HEK293 (cell line): Measurements from ENCODE around the gene LYSMD3.
A peak's percentile ranks its signal among the peaks of the same experiment; 100 is the strongest.

Experiments used
- ATF2 ChIP-seq: fragments of 450-650 bp; formaldehyde crosslinking; IDR thresholded peaks from 2 replicates; pipeline ENCODE4 v1.5.1; 2016; ENCODE audit warnings: missing biosample characterization, missing genetic modification characterization, low read depth
- GLI4 ChIP-seq: fragments of 450-650 bp; formaldehyde crosslinking; IDR thresholded peaks from 2 replicates; pipeline ENCODE4 v1.5.1; 2016; ENCODE audit warnings: missing biosample characterization, missing genetic modification characterization
- HOXA7 ChIP-seq: sonication (generic); formaldehyde crosslinking; IDR thresholded peaks from 2 replicates; pipeline ENCODE4 v1.8.1; 2022; ENCODE audit warnings: missing genetic modification reagents, borderline replicate concordance
- REPIN1 ChIP-seq: fragments of 450-650 bp; formaldehyde crosslinking; IDR thresholded peaks from 2 replicates; pipeline ENCODE4 v1.5.1; 2017; ENCODE audit warnings: missing biosample characterization, missing genetic modification characterization, low read depth
- YY2 ChIP-seq: fragments of 450-650 bp; formaldehyde crosslinking; IDR thresholded peaks from 2 replicates; pipeline ENCODE4 v1.5.1; 2016; ENCODE audit warnings: missing biosample characterization, missing genetic modification characterization
- ZBTB17 ChIP-seq: fragments of 450-650 bp; formaldehyde crosslinking; IDR thresholded peaks from 2 replicates; pipeline ENCODE4 v1.5.1; 2016; ENCODE audit warnings: missing biosample characterization, missing genetic modification characterization
- ZBTB8A ChIP-seq: fragments of 450-650 bp; formaldehyde crosslinking; IDR thresholded peaks from 2 replicates; pipeline ENCODE4 v1.5.1; 2016; ENCODE audit warnings: missing biosample characterization, missing genetic modification characterization
- ZFP69B ChIP-seq: fragments of 450-650 bp; formaldehyde crosslinking; IDR thresholded peaks from 2 replicates; pipeline ENCODE4 v1.5.1; 2016; ENCODE audit warnings: missing biosample characterization, missing genetic modification characterization
- ZNF175 ChIP-seq: fragments of 450-650 bp; formaldehyde crosslinking; IDR thresholded peaks from 2 replicates; pipeline ENCODE4 v1.5.1; 2016; ENCODE audit warnings: missing biosample characterization, missing genetic modification characterization
- ZNF184 ChIP-seq: fragments of 450-650 bp; IDR thresholded peaks from 2 replicates; pipeline ENCODE4 v1.5.1; 2018; ENCODE audit warnings: missing biosample characterization, mild to moderate bottlenecking, missing genetic modification characterization
- ZNF2 ChIP-seq: fragments of 450-650 bp; formaldehyde crosslinking; IDR thresholded peaks from 2 replicates; pipeline ENCODE4 v1.5.1; 2016; ENCODE audit warnings: missing biosample characterization, missing genetic modification characterization
- ZNF248 ChIP-seq: fragments of 450-650 bp; formaldehyde crosslinking; IDR thresholded peaks from 2 replicates; pipeline ENCODE4 v1.5.1; 2017; ENCODE audit warnings: missing biosample characterization, missing genetic modification characterization
- ZNF292 ChIP-seq: fragments of 450-650 bp; formaldehyde crosslinking; IDR thresholded peaks from 2 replicates; pipeline ENCODE4 v1.5.1; 2016; ENCODE audit warnings: low read depth, missing biosample characterization, missing genetic modification characterization, borderline replicate concordance
- ZNF366 ChIP-seq: fragments of 450-650 bp; formaldehyde crosslinking; conservative IDR thresholded peaks from 2 replicates; pipeline ENCODE4 v1.5.1; 2016; ENCODE audit warnings: missing biosample characterization, missing genetic modification characterization
- ZNF514 ChIP-seq: fragments of 450-650 bp; formaldehyde crosslinking; IDR thresholded peaks from 2 replicates; pipeline ENCODE4 v1.5.1; 2016; ENCODE audit warnings: missing biosample characterization, missing genetic modification characterization
- ZNF530 ChIP-seq: fragments of 450-650 bp; formaldehyde crosslinking; IDR thresholded peaks from 2 replicates; pipeline ENCODE4 v1.5.1; 2016; ENCODE audit warnings: low read depth, missing biosample characterization, missing genetic modification characterization
- ZNF544 ChIP-seq: fragments of 450-650 bp; formaldehyde crosslinking; IDR thresholded peaks from 2 replicates; pipeline ENCODE4 v1.5.0; 2017; ENCODE audit warnings: missing biosample characterization, missing genetic modification characterization
- ZNF558 ChIP-seq: fragments of 450-650 bp; formaldehyde crosslinking; IDR thresholded peaks from 2 replicates; pipeline ENCODE4 v1.5.1; 2016; ENCODE audit warnings: missing biosample characterization, missing genetic modification characterization
- ZNF560 ChIP-seq: fragments of 450-650 bp; formaldehyde crosslinking; IDR thresholded peaks from 2 replicates; pipeline ENCODE4 v1.5.1; 2017; ENCODE audit warnings: missing biosample characterization, missing genetic modification characterization, borderline replicate concordance
- ZNF561 ChIP-seq: fragments of 450-650 bp; IDR thresholded peaks from 2 replicates; pipeline ENCODE4 v1.5.1; 2018; ENCODE audit warnings: missing biosample characterization, missing genetic modification characterization, borderline replicate concordance
- ZNF670 ChIP-seq: fragments of 450-650 bp; formaldehyde crosslinking; IDR thresholded peaks from 2 replicates; pipeline ENCODE4 v1.5.1; 2016; ENCODE audit warnings: missing biosample characterization, missing genetic modification characterization, low read depth
- ZNF677 ChIP-seq: fragments of 450-650 bp; IDR thresholded peaks from 2 replicates; pipeline ENCODE4 v1.5.0; 2018; ENCODE audit warnings: missing biosample characterization, mild to moderate bottlenecking, missing genetic modification characterization, moderate library complexity
- ZNF692 ChIP-seq: fragments of 450-650 bp; formaldehyde crosslinking; IDR thresholded peaks from 2 replicates; pipeline ENCODE4 v1.5.1; 2016; ENCODE audit warnings: missing biosample characterization, missing genetic modification characterization
- ZNF704 ChIP-seq: fragments of 450-650 bp; formaldehyde crosslinking; IDR thresholded peaks from 2 replicates; pipeline ENCODE4 v1.5.1; 2016; ENCODE audit warnings: missing biosample characterization, missing genetic modification characterization
- ZNF777 ChIP-seq: fragments of 450-650 bp; formaldehyde crosslinking; IDR thresholded peaks from 2 replicates; pipeline ENCODE4 v1.5.1; 2017; ENCODE audit warnings: missing biosample characterization, missing genetic modification characterization, borderline replicate concordance
- ZSCAN16 ChIP-seq: fragments of 450-650 bp; formaldehyde crosslinking; IDR thresholded peaks from 2 replicates; pipeline ENCODE4 v1.5.1; 2016; ENCODE audit warnings: missing biosample characterization, missing genetic modification characterization
- TF ChIP-seq, protein P1 (sequence below): fragments of 450-650 bp; formaldehyde crosslinking; IDR thresholded peaks from 2 replicates; pipeline ENCODE4 v1.5.1; 2016; ENCODE audit warnings: missing biosample characterization, missing genetic modification characterization
- TF ChIP-seq, protein P2 (sequence below): fragments of 450-650 bp; formaldehyde crosslinking; IDR thresholded peaks from 2 replicates; pipeline ENCODE4 v1.5.1; 2016; ENCODE audit warnings: missing biosample characterization, missing genetic modification characterization, borderline replicate concordance
- TF ChIP-seq, protein P3 (sequence below): fragments of 450-650 bp; formaldehyde crosslinking; IDR thresholded peaks from 2 replicates; pipeline ENCODE4 v1.5.1; 2017; ENCODE audit warnings: missing biosample characterization, missing genetic modification characterization

The LYSMD3 gene

DNA sequence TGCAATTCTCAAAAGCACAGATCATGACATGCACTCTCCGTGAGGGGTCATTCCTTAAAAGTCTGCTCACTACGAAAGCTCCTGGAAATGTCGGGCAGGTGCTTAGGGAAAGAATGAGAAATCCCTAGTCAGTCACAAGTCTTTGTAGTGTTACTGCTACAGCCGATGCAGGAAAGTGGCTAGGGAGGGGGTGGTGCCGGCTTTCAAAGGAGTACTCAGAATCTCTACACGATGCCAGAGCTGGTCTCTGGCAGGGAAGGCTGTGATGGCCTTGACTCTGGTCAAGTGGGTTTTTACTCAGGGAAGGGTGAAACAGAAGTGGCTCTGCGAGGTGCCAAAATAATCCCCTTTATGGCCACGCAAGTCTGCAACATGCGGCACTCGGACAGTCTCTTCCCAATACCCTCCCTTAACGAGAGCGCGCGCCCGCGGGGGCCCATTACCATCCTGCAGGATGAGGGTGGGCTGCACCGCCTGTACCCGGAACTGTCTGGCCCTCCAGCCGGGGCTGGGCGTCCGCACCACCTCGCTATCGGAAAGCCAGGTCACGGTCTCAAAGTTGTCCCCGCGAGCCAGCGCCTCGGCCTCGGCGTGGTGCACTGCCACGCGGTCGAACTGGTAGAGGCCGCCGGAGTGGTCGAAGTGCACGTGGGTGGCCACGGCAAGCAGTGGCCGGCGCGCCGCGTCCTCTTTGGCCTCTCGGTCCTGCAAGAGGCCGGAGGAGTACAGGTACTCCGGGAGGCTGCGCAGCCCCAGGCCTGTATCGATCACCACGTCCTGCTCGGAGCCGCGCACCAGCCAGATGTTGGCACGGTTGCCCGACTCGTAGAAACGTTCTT lies 55.8 kb downstream of the LYSMD3 start (continued):
- TF ChIP-seq ZNF366 (tag by site-specific recombination) (no peak), ZNF2 (tag by site-specific recombination) (no peak), ZNF544 (no peak), ZBTB17 (0 out of 2 replicates have a peak, but pooled peaks have one; percentile 4), ATF2 (tag by site-specific recombination) (no peak), ZSCAN16 (tag by site-specific recombination) (peak; percentile 31; the same call in 1 of the 2 replicates), ZNF560 (tag by site-specific recombination) (no peak), HOXA7 (CRISPR knock-in tag) (no peak), ZNF292 (tag by site-specific recombination) (no peak), ZNF530 (tag by site-specific recombination) (no peak), ZNF670 (tag by site-specific recombination) (no peak), YY2 (no peak), REPIN1 (0 out of 2 replicates have a peak, but pooled peaks have one; percentile 42), ZNF248 (tag by site-specific recombination) (no peak), ZNF558 (tag by site-specific recombination) (0 out of 2 replicates have a peak, but pooled peaks have one; percentile 11), ZNF175 (tag by site-specific recombination) (no peak), GLI4 (tag by site-specific recombination) (no peak), ZNF704 (tag by site-specific recombination) (0 out of 2 replicates have a peak, but pooled peaks have one; percentile 4), ZNF561 (no peak), ZNF184 (tag by site-specific recombination) (no peak), ZFP69B (tag by site-specific recombination) (no peak), ZNF514 (tag by site-specific recombination) (no peak), ZBTB8A (tag by site-specific recombination) (no peak), ZNF677 (tag by site-specific recombination) (no peak), ZNF692 (no peak; the same call in 1 of the 2 replicates), ZNF777 (tag by site-specific recombination) (no peak)
- TF ChIP-seq, protein P1, sequence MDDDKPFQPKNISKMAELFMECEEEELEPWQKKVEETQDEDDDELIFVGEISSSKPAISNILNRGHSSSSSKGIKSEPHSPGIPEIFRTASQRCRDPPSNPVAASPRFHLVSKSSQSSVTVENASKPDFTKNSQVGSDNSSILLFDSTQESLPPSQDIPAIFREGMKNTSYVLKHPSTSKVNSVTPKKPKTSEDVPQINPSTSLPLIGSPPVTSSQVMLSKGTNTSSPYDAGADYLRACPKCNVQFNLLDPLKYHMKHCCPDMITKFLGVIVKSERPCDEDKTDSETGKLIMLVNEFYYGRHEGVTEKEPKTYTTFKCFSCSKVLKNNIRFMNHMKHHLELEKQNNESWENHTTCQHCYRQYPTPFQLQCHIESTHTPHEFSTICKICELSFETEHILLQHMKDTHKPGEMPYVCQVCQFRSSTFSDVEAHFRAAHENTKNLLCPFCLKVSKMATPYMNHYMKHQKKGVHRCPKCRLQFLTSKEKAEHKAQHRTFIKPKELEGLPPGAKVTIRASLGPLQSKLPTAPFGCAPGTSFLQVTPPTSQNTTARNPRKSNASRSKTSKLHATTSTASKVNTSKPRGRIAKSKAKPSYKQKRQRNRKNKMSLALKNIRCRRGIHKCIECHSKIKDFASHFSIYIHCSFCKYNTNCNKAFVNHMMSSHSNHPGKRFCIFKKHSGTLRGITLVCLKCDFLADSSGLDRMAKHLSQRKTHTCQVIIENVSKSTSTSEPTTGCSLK (tag by site-specific recombination), result no peak
- TF ChIP-seq, protein P2, sequence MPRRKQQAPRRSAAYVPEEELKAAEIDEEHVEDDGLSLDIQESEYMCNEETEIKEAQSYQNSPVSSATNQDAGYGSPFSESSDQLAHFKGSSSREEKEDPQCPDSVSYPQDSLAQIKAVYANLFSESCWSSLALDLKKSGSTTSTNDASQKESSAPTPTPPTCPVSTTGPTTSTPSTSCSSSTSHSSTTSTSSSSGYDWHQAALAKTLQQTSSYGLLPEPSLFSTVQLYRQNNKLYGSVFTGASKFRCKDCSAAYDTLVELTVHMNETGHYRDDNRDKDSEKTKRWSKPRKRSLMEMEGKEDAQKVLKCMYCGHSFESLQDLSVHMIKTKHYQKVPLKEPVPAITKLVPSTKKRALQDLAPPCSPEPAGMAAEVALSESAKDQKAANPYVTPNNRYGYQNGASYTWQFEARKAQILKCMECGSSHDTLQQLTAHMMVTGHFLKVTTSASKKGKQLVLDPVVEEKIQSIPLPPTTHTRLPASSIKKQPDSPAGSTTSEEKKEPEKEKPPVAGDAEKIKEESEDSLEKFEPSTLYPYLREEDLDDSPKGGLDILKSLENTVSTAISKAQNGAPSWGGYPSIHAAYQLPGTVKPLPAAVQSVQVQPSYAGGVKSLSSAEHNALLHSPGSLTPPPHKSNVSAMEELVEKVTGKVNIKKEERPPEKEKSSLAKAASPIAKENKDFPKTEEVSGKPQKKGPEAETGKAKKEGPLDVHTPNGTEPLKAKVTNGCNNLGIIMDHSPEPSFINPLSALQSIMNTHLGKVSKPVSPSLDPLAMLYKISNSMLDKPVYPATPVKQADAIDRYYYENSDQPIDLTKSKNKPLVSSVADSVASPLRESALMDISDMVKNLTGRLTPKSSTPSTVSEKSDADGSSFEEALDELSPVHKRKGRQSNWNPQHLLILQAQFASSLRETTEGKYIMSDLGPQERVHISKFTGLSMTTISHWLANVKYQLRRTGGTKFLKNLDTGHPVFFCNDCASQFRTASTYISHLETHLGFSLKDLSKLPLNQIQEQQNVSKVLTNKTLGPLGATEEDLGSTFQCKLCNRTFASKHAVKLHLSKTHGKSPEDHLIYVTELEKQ, result no peak
- TF ChIP-seq, protein P3, sequence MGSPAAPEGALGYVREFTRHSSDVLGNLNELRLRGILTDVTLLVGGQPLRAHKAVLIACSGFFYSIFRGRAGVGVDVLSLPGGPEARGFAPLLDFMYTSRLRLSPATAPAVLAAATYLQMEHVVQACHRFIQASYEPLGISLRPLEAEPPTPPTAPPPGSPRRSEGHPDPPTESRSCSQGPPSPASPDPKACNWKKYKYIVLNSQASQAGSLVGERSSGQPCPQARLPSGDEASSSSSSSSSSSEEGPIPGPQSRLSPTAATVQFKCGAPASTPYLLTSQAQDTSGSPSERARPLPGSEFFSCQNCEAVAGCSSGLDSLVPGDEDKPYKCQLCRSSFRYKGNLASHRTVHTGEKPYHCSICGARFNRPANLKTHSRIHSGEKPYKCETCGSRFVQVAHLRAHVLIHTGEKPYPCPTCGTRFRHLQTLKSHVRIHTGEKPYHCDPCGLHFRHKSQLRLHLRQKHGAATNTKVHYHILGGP, result no peak
